Activated gamma-delta T cell treated with Interleukin-2 at 50 U/mL for 16 hours (primary cell): Measurements from ENCODE around the gene ZNF717.
A peak's percentile ranks its signal among the peaks of the same experiment; 100 is the strongest.
"Not testable (repeated sequence)": the region's sequence is repeated elsewhere in the genome, so short reads cannot be mapped to it uniquely, and the experiment has no call there.

Experiments used
- DNase-seq: peaks from one replicate; pipeline ENCODE4 v3.0.0-alpha.2; 2020

ZNF717 gene

DNA sequence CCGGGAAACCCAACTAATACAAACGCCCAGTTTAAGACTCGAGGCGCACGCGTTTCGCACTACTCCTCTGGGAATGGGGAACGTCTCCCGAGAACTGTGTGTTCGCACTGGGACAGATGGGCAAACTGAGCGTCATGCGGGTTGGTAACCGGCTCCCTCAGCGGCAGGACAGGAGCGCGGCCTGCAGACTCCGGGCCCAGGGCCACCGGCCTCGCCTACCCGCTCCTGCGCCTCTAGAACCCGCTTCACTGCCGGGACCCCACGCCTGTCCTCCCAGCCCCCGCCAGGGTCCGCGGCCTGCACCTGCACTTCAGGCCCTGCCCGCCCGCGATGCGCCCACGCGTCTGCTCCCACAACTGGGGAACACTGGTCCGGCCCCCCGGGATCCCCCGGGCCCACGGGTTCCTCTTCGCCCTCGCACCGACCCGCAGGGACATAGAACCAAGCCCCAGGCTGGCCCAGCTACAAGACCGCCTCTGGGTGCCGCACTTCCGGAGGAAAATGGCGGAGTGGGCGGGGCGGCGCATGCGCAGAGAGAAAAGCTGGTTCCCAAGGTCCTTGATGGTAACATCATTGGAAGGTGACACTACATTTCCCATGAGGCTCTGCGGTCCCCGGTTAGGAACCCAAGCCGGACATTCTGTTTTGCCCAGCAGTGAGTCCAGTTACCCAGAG is at the start of gene ZNF717:
ZNF717 (minus strand) TSS at position 469 of the 675 bp plus-strand sequence. CDS start 2,187 bp downstream, outside the sequence.
- DNase-seq, result peak; percentile 88

DNA sequence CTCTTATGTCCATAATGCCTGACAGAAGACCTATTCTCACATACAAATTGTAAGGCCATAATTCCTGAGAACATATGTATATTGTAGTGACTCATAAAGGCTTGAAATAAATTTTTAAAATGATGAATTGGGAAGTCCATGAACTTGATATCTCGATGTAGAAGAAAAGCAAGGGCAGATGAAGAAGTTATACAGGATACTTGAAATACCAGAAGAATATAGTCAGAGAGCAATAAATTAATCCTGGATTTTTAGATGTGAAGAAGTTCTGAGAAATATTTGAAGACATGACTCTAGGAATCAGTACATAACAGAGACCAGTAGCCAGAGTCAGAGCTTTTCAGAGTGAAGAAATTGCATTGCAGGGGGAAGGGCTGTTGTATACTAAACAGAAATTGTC is 45.7 kb upstream of the ZNF717 start:
- not testable (repeated sequence) for DNase-seq

DNA sequence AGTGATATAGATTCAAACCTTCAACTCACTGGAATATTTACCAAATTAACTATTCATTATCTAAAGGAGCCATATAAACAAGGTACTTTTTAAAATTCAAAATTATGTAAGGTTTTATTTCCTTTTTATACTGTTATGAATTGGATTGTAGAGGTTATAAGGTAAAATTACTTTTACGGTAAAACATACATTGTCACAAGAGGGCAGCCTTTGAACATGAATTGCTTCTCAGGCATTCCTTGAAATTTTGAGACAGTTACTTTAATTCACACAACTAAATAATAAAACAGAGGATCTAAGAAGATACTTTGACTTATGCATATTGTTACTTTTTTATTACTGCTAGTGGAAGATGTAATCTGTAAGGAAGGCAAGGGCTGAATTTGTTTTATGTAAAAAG is 32.7 kb upstream of the ZNF717 start:
- DNase-seq, result not testable (repeated sequence)

DNA sequence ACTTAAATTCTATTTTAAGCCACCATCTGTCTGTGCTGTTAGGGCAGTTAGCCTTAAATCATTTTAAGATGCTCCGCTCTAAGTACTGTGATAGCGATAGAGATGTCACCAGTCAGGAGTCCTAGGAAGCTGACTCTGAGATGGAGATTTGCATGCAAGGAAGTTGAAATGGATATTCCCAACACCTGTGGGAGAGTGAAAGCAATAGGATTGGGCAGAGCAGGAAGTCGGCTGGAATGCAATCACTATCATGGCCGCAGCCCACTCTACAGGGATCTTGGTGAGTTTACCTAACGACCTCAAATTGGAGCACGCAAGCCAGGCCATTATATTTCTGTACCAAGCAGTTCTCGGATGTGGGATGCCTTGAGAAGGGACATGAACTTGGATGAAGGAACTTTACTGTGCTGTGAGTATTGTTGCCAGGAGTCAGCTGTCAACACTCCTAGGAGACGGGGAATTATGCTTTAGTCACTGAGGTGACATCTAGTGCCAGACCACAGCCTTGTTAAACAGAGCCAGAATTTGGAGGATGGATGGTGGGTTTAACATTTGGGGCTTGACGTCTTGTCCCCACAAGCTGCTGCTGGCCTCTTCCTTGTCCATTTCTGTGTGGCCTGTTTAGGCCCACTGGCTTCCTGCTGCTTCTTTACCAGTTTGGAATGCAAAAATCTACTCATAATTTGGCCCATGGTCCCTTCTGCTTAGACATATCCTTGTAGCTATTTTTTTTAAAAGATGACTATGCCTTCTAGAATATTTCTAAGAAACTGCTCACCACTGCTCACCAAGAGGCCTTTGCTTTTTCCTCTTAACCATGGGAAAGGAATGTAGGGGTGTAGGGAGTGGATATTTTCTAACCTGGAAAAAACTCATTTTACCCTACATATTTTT is 31.2 kb upstream of the ZNF717 start:
- not testable (repeated sequence) for DNase-seq

DNA sequence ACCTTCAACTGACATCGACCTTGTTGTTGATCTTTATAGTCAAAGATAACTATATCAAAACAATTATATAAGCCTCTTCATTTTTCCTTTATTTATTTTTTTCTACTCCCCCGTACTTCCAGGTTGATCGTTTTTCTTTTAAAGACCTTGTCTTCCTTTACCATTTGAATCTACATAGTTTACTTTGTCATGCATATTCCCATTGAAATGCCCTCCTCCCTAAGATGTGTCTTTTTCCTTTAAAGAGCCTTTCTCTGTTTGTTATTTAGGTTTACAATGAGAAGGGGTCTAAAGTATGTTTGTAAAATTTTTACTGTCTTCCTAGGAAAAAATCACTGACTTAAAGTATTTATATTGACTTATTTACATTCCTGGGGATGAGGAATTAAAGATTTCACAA is 29.4 kb upstream of the ZNF717 start:
- DNase-seq, result no peak

DNA sequence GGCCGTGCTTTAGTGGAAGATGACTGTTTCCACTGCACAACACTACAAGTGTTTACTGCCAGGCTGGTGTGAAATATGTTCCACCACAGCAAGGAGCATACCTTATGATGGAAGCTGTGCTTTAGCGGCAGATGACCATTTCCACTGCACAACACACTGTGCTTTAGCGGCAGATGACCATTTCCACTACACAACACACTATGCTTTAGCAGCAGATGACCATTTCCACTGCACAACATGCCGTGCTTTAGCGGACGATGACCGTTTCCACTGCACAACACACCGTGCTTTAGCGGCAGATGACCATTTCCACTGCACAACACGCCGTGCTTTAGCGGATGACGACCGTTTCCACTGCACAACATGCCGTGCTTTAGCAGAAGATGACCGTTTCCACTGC is 2.8 kb downstream of the ZNF717 start:
- no peak for DNase-seq

DNA sequence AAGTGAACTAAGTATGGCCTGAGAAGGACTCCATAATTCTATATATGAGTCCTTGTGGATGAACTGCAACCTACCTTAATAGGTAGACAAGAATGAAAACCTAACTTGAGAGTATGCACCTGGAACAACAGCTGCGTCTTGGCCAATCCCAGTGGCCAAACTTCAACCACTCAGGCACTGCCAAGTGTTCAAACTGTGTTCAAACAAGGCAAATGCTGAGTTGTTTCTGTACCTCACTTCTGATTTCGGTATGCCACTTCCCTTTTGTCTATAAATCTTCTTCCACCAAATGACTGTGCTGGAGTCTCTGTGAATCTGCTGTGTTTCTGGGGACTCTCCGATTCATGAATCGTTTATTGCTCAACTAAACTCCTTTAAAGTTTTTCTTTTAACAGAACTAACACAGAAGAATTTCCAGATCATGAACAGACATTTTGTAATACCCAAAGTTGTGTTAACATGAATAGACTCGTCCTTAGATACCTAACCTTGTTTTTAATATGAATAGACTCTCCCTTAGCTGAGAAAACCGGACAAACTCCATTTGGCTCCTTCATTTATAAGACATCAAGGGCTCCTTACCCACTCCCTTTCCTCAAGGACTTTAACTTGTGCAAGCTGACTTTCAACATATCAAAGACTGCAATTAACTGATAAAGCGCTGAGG is 4.1 kb downstream of the ZNF717 start:
- no peak for DNase-seq

DNA sequence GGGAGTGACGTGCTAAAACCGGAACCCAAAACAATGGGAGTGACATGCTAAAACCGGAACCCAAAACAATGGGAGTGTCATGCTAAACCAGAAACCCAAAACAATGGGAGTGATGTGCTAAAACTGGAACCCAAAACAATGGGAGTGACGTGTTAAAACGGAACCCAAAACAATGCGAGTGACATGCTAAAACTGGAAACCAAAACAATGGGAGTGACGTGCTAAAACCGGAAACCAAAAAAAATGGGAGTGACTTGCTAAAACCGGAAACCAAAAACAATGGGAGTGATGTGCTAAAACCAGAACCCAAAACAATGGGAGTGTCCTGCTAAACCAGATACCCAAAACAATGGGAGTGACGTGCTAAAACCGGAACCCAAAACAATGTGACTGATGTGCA is 7.6 kb downstream of the ZNF717 start:
- DNase-seq, result not testable (repeated sequence)

DNA sequence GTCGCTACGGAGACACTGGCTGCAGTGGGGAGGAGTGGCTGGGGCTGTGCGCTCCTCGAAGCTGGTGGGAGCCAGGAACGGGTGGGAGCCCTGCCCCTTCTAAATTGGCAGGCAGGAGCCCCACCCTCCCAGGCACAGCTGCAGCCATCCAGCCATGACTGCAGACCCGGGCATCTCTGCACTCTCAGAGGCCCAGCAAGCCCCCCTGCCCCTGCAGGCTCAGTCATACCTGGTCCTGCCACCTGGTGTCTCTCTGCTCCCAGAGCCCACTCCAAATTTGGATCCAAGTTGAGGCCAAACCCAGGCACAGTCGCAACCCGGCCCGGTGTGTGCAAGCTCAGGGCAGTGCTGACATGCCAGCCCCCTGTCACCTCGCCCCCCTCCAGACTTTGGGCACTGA is 13.7 kb downstream of the ZNF717 start:
- not testable (repeated sequence) for DNase-seq

DNA sequence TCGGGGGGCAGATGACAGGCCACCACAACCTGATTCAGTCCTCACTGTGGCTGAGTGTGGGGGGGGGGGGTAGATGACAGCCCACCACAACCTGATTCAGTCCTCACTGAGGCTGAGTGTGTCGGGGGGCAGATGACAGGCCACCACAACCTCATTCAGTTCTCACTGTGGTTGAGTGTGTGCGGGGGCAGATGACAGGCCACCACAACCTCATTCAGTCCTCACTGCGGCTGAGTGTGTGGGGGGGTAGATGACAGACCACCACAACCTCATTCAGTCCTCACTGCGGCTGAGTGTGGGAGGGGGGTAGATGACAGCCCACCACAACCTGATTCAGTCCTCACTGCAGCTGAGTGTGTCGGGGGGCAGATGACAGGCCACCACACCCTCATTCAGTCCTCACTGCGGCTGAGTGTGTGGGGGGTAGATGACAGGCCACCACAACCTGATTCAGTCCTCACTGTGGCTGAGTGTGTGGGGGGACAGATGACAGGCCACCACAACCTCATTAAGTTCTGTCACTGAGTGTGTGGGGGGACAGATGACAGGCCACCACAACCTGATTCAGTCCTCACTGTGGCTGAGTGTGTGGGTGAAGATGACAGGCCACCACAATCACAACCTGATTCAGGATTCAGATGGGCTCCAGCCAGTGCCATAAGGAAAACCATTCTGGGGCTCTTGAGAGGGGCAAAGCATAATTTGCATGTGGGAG is 16.9 kb downstream of the ZNF717 start:
- DNase-seq, result no peak

DNA sequence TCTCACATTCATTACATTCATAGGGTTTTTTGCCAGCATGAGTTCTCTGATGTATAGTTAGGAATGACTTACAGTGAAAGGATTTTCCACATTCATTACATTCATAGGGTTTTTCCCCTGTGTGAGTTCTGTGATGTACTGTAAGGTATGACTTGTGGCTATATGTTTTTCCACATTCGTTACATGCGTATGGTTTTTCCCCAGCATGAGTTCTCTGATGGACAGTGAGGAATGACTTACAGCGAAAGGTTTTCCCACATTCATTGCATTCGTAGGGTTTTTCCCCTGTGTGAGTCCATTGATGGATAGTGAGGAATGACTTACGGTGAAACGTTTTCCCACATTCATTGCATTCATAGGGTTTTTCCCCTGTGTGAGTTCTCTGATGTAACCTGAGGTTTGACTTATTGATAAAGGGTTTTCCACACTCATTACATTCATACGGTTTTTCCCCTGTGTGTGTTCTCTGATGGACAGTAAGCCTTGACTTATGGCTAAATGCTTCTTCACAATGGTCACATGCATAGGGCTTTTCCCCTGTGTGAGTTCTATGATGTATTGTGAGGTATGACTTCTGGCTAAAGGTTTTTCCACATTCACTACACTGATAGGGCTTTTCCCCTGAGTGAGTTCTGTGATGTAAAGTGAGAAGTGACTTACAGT is 47.4 kb downstream of the ZNF717 start:
- no peak for DNase-seq

DNA sequence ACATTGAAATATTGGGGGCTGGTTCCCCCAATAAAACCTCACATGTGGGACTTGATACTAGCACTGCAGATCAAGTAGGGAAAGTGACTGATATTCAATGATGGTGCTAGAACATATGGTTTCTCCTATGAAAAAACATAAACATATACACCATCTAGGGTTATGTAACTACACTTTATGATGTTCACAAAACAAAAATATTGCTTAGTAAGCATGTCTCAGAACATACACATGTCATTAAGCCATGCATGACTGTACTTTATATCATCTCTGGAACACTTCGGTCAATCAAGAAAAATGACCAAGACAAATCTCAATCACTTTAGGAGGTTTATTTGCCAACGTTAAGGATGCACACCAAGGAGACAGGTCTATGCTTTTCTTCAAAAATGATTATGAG is 57.4 kb downstream of the ZNF717 start:
- DNase-seq, result no peak

DNA sequence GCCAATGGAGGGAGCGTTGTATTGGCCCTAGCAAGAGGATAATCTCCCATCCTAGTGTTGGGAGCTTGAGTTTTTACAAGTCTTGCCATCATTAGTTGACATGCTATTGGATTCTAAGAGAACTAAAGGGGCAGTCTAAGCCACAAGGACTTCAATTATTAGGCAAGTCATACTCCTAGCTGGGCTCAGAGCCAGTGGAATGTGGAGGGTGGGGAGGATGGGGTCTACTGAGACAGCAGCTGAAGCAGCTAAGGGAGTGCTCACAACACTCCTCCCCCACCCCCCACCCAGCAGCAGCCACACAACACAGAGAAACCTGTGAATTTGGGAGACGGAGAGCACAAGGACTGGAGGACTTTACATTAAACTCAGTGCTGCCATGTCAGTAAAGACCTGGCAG is 93.3 kb downstream of the ZNF717 start:
- DNase-seq, result no peak

DNA sequence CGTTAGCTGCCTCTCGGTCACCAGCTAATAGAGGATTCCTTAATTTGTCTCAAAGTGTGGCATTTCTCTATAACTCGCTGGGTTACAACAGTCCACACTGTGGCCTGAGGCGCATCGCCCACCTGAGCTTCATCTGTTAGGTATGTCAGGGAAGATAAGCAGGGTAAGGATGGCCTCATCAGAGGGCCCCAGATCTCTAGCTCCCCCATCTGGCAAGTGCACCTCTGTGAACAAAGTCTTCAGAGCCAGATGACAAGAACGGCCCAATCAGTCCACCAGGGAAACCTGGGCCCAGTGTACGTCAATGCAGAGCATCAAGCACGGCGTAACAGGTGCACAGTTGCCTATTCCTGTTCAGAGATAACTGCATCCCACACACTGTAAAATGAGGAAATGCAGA is 98.0 kb downstream of the ZNF717 start:
- DNase-seq, result no peak
